Measurements from ENCODE around the gene NCKAP5.

NCKAP5 gene

GRCh38 chr2:132965460-132965859 is 602.8 kb downstream of the NCKAP5 start:
- no peak for DNase-seq (ENCODE audit: low read depth)
- H3K4me3 ChIP-seq (ENCODE audit: low read depth, low read length), result no peak overlapping the region

- no peak overlapping the region for H3K4me3 ChIP-seq (ENCODE audit: low read depth, low read length)
- no peak for DNase-seq (ENCODE audit: low read depth)
Measured at GRCh38 chr2:132963161-132963560, 605.1 kb downstream of the NCKAP5 start.

GRCh38 chr2:132958887-132959286 is 609.4 kb downstream of the NCKAP5 start:
- no peak for DNase-seq (ENCODE audit: low read depth)
- H3K4me3 ChIP-seq (ENCODE audit: low read depth, low read length), result no peak overlapping the region

GRCh38 chr2:132955871-132956615 is 612.2 kb downstream of the NCKAP5 start:
- DNase-seq (ENCODE audit: low read depth), result no peak

GRCh38 chr2:132953771-132954170 is 614.5 kb downstream of the NCKAP5 start:
- H3K4me3 ChIP-seq (ENCODE audit: low read depth, low read length), result no peak overlapping the region
- DNase-seq (ENCODE audit: low read depth), result no peak

More at GRCh38 chr2:132955871-132956615, 612.2 kb downstream of the NCKAP5 start:
- no peak overlapping the region for H3K4me3 ChIP-seq (ENCODE audit: low read depth, low read length)

GRCh38 chr2:132951008-132951714 is 617.1 kb downstream of the NCKAP5 start:
- no peak for DNase-seq (ENCODE audit: low read depth)
- no peak overlapping the region for H3K4me3 ChIP-seq (ENCODE audit: low read depth, low read length)

- DNase-seq (ENCODE audit: low read depth), result no peak
- no peak overlapping the region for H3K4me3 ChIP-seq (ENCODE audit: low read depth, low read length)
Measured at GRCh38 chr2:132949108-132949507, 619.2 kb downstream of the NCKAP5 start.

- no peak for DNase-seq (ENCODE audit: low read depth)
- H3K4me3 ChIP-seq (ENCODE audit: low read depth, low read length), result no peak overlapping the region
Measured at GRCh38 chr2:132948211-132948610, 620.1 kb downstream of the NCKAP5 start.

GRCh38 chr2:132943829-132944228 is 624.4 kb downstream of the NCKAP5 start:
- peak; percentile 55 for DNase-seq (ENCODE audit: low read depth)

GRCh38 chr2:132941296-132942020 is 626.8 kb downstream of the NCKAP5 start:
- H3K4me3 ChIP-seq (ENCODE audit: low read depth, low read length), result no peak overlapping the region
- no peak for DNase-seq (ENCODE audit: low read depth)

More at GRCh38 chr2:132943829-132944228, 624.4 kb downstream of the NCKAP5 start:
- H3K4me3 ChIP-seq (ENCODE audit: low read depth, low read length), result no peak overlapping the region

GRCh38 chr2:132937629-132938028 is 630.6 kb downstream of the NCKAP5 start:
- DNase-seq (ENCODE audit: low read depth), result no peak
- no peak overlapping the region for H3K4me3 ChIP-seq (ENCODE audit: low read depth, low read length)

- H3K4me3 ChIP-seq (ENCODE audit: low read depth, low read length), result no peak overlapping the region
- DNase-seq (ENCODE audit: low read depth), result no peak
Measured at GRCh38 chr2:132936791-132937190, 631.5 kb downstream of the NCKAP5 start.

- no peak overlapping the region for H3K4me3 ChIP-seq (ENCODE audit: low read depth, low read length)
- no peak for DNase-seq (ENCODE audit: low read depth)
Measured at GRCh38 chr2:132936261-132936660, 632.0 kb downstream of the NCKAP5 start.

- no peak for DNase-seq (ENCODE audit: low read depth)
Measured at GRCh38 chr2:132929786-132930185, 638.5 kb downstream of the NCKAP5 start.

GRCh38 chr2:132923787-132924186 is 644.5 kb downstream of the NCKAP5 start:
- H3K4me3 ChIP-seq (ENCODE audit: low read depth, low read length), result no peak overlapping the region
- DNase-seq (ENCODE audit: low read depth), result peak; percentile 31

More at GRCh38 chr2:132929786-132930185, 638.5 kb downstream of the NCKAP5 start:
- no peak overlapping the region for H3K4me3 ChIP-seq (ENCODE audit: low read depth, low read length)

- H3K4me3 ChIP-seq (ENCODE audit: low read depth, low read length), result no peak overlapping the region
- no peak for DNase-seq (ENCODE audit: low read depth)
Measured at GRCh38 chr2:132915812-132916549, 652.3 kb downstream of the NCKAP5 start.

GRCh38 chr2:132911726-132912724 is 656.2 kb downstream of the NCKAP5 start:
- H3K4me3 ChIP-seq (ENCODE audit: low read depth, low read length), result no peak overlapping the region
- DNase-seq (ENCODE audit: low read depth), result no peak

- H3K4me3 ChIP-seq (ENCODE audit: low read depth, low read length), result no peak overlapping the region
- DNase-seq (ENCODE audit: low read depth), result no peak
Measured at GRCh38 chr2:132910432-132910831, 657.8 kb downstream of the NCKAP5 start.
